GM21367 (cell line): ENCODE data around the gene DACT2.
"Not testable (repeated sequence)": the region's sequence is repeated elsewhere in the genome, so short reads cannot be mapped to it uniquely, and the experiment has no call there.

Experiments used
- ATAC-seq: cut with Tn5 transposase; IDR thresholded peaks from one replicate; pipeline ENCODE4 v1.9.1; 2021; ENCODE audit not compliant: unreplicated experiment

DACT2 gene

DNA sequence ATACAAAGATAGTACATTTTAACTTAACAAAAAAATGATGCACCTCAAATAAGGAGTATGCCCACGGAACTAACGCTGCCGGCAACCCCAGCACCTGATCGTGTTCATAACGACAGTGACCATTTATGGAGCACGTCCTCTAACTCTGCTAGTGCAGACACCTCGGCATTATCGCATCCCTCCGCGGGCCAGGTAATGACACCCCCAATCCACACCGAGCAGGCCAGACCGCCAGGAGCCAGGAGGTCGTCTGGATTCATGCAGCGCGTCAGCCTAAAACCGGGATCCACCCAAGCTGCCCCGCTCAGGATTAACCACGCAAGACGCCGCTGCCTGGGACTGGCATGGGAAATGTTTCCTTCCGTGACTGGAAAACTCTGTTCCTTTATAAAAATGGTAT is 34.1 kb downstream of the DACT2 start:
- ATAC-seq, result no peak

DNA sequence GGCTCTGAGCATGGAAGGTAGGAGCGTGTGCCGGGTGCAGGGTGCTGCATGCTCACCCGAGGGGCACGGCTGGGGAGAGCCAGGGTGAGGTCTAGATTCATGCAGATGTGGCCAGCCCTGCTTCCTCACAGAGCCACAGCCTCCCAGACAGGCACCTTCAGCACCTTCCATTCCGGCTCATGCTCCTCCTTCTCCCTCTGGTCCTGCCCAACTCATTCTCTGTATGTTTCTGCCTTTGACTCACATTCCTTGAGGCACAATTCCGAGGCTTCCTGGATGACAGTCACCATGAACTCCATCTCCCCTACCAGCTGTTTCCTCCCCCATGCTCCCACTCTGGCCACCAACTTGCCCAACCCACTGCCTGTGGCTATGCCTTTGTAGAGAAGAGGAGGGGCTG is 35.4 kb downstream of the DACT2 start:
- ATAC-seq, result no peak

DNA sequence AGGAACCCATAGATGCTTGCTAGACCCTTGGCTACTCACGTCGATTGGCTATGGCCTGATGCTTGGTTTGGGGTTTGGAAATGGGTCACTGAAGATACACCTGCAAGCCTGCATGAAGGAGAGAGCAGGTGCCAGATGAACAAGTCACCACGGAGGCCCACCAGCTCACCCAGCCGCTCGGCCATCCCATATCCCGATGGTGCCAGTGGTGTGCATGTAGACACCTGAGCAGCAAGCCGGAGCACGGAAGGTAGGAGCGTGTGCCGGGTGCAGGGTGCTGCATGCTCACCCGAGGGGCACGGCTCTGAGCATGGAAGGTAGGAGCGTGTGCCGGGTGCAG is 35.9 kb downstream of the DACT2 start:
- ATAC-seq, result no peak

DNA sequence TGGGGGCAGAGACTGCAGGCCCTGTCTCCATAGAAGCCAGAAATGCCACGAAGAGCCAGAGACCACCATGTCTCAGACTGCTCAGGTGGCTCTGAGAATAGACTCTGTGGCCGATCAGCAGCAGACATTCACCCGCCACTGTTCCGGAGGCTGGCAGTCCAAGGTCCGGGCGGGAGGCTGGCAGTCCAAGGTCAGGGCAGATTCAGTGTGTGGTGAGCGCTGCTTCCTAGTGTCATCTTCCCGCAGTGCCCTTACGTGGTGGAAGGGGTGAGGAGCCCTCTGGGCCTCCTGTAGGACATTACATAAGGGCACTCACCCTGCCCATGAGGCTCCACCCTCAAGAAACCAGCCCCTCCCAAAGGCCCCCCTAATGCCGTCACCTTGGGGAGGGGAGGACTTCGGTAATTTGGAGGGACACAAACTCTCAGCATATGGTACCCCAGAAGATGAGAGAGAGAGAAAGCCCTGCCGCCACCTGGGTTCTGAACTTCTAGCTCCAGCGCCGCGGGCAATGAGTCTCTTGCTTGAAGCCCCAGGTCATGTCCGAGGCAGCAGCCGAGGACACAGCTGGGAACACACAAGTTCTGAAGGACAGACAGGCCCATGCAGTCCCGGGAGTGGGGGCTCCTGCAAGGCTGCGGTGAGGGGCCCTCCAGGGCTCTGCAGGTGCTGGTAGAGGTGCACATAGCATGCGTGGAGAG is 36.4 kb downstream of the DACT2 start:
- no peak for ATAC-seq

DNA sequence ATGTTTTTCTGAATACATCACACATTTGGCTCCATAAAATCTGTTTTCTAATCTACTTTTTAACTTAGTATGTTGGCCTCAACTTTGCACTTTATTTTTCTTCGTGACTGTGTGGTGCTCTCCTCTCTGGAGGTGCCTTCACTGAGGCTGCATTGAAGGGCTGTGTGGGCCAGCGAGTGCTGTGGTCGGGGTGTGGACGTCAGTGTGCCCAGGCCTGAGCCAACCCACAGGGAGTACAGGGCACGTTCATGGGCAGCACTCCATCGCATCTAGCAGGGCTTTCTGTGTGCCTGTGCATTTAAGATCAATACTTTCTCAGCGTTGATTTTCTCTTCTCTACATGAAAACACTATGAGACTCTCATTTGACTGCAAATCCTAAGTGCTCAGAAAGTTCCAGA is 37.8 kb downstream of the DACT2 start:
- ATAC-seq, result no peak

DNA sequence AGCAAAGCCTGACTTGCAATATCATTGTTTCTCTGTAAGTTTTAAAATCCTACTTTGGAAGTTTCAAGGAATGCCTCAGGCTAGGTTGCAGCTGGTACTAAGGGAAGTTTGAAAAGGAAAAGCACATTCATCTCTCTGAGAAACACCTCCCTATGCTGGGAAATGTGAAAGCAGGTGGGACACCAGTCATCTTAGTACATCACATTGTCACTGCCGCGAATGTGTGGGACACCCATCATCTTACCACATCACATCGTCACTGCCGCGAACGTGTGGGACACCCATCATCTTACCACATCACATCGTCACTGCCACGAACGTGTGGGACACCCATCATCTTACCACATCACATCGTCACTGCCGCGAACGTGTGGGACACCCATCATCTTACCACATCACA is 38.3 kb downstream of the DACT2 start:
- ATAC-seq, result not testable (repeated sequence)

DNA sequence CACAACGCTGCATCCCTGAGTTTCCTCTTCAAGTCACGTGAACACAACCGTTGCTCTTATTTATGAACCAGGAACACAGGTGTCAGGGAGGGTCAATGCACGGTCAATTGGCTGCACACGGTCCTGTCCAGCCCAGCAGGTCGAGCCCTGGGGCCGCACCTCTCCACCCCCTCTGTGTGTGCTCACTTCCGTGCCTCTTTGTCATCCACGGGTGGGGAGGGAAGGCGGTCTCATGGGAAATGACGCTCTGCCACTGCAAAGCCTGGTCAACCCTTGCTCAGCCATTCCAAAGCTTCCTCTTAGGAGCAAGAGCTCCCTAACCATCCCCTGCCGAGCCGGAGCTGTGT is 38.7 kb downstream of the DACT2 start:
- ATAC-seq, result no peak

DNA sequence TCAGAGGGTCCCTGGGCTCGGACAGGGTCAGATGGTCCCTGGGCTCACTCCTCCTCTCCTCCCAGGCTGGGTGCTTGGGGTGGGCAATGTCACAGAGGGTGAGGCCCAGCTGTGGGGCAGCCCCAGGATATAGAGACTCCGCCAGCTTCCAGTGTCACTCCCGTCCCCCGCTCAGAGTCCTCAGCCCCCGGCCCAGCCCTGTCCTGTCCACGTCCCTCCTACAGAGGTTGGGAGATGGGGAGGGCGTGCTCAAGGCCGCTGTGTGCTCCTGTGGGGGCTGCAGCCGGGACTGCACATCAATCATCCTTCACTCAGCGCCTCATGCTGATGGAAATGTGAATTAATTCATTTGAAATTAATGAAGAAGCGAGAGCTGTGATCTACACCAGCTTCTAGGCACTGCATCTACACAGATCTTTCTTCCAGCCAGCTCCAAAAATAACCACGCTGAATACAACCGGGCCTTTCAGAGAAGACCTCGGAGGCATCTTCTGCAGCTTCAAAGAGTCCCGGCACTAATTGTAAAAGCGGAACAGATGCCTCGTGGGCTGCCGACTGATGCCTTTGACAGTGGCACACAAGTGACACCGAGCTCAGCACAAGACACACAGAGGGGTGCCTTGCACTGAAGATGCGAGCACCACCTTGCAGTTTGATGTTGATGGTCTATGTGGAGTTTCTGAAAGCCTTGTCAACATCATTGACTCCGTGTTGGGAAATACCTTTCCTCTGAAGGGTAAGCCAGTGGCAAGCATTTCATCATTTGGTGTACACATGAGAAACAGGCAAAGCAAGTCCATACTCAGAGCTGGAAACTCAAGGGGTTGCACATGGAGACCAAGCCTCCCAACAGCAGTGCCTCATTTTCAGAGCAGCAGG is 39.3 kb downstream of the DACT2 start:
- no peak for ATAC-seq

DNA sequence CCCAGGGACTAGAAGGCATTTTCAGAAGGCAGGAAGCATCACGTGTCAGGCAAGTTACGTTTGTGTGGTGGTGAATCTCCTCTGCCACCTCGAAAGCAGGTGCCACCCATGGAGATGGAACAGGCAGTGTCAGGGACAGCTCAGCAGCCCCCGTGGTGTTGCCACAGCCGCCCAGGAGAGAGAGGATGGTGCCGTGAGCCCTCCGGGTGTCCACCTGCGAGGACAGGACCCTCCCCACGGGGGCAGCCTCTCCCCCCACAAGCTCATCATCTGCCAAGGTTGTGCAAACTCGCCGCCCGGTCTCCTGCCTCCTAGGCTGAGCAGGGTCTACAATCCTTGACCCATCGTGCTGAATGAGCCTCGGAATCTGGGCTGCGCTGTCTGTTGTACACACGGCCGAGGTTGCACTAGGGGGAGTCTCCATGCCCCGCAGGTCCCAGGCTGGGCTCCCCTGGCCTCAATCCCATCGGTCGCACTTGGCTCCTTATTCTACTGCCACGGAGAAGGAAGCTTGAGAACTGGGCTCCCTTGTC is 40.1 kb downstream of the DACT2 start:
- no peak for ATAC-seq

DNA sequence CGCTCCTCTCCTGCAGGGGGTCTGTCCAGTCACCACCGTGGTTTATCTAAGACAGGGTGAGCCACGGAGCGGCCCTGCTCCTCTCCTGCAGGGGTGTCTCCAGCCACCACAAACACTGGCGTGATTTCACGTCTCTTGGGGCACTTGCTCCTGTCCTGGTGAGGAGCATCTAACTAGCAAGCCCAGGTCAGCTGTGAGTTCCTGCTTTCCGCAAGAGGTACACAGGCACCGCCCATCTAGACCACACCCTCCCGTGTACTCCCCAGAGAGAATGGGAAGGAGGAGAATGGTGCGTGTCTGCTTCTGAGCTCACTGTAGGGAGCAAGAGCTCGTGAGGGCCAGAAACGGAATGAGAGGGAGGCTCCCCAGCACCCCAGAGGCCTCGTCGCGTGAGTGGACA is 40.7 kb downstream of the DACT2 start:
- ATAC-seq, result no peak

DNA sequence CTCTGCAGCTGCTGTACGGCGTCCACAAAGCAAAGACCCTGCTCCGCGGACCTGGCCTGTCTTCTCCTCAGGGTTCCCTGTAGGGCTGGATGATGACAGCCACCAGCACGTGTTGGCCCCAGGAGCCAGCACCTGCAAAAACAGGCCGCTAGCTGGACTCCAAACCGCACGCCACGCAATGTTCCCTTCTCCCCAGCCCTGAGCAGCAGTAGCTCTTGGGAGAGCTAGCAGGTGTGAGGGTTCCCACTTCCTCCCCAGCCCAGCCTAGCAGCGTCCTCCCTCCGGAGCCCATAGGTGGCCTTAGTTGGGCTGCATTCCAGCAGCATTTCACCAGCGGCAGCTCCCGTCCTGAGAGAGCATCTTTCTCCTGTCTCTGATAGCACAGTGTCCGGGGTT is 42.3 kb downstream of the DACT2 start:
- ATAC-seq, result no peak

DNA sequence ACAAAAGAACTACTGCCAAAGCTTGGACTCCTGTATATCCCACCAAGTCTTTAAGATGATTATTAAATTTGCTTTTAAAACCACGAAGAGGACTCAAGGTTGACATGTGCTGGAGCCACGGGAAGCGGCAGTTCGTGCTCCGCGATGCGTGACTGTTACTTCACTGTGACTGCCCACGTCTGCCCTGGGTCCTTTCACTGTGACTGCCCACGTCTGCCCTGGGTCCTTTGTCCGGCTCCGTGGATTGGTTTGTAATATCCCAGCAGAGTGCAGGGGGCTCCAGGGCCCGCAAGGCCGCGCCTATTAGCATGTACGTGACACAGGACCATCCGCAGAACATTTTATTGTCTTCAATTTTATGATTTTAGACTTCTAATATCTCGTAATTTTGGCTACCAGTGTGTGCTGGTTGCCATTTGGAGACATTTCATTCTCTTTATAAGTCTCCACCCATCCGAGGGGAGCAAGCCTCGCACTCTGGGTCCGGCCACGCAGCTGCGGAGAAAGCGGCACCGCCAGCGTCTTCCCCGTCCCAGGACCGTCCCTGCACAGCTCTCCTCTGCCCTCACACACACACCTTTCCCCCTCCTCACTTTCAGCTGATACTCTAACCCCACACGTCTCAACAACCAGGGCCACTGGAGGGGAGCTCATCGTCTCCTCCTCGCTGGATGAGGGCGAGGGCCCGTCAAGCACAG is 42.9 kb downstream of the DACT2 start:
- no peak for ATAC-seq

DNA sequence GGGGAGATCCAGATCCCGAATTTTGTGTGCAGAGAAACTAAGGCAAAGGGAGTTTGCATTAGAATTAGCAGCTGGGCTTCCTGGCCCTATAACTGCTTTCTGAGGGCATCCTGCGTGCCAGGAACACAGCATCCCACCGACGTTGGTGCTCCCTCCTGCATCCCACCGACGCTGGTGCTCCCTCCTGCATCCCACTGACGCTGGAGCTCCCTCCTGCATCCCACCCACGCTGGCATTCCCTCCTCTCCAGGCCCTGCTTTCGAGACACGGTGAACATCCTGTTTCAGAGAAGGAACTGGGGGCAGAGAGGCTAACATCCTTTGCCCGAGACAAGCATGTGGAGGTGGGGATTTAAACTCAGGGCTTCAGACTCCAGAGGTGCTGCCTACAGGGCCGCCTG is 44.4 kb downstream of the DACT2 start:
- ATAC-seq, result no peak

DNA sequence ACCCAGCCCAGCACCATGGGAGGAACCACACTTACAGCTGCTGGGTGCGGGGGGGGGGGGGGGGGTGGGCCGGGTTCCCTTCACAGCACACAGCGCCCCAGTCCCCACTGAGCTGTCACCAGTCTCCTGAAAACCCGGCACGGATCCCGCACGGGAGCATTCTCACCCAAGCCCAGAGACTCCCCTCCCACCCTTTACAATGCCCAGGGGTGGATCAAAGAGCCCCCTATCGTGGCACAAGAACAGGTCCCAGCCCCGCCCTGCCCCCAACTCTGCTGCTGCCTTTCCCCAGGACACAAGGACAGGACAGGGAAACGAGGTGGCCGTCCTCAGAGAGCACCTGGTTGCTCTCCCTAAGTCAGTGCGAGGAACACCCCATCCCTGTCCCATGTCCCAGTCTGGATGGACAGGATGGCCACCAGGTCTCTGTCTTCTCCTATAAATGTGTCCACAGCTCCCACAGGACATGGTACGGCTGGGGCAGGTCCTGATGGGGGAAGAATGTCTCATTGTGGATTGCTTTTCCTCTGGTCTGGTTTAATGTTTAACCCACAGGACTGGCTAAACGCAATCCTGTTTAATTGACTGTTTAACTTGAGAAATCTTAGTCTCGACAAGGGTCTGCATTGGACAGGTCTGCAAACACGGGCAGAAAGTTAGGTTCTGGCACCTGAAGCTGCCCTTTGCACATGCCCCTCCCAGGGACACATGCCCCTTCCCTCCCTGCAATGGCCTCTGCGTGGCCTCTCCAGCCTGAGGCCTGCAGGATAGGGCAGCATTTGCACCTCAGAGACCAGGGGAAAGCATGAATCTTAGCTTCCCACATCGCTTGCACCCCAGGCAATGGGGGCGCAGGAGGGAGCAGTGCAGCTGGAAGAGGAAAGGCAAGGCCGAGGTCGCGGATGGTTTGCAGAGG is 45.3 kb downstream of the DACT2 start:
- no peak for ATAC-seq

DNA sequence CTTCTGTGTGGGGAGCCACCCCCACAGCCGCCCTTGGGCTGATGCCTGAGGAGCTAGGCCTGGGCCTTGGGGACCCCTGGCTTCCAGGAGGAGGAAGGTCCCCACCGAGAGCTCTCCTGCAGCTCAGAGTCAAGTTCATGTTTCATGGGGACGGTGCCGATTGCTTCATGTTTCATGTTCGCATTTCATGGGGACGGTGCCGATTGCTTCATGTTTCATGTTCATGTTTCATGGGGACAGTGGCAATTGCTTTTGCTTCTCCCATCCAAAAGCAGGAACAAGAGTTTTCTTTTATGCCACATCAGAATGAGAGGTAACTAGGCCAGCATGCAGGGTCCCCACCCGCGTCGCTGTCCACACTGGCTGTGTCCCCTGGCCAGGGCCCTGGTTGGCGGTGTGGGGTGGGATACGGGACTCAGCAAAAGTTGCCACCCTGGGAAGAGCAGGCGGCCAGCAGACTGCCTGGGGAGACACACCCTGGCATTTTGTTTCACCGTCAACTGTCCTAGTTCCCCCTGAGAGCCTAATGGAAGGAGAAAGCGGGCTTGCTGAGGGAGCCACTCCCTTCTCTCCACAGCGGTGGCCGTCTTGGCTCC is 46.0 kb downstream of the DACT2 start:
- ATAC-seq, result no peak

DNA sequence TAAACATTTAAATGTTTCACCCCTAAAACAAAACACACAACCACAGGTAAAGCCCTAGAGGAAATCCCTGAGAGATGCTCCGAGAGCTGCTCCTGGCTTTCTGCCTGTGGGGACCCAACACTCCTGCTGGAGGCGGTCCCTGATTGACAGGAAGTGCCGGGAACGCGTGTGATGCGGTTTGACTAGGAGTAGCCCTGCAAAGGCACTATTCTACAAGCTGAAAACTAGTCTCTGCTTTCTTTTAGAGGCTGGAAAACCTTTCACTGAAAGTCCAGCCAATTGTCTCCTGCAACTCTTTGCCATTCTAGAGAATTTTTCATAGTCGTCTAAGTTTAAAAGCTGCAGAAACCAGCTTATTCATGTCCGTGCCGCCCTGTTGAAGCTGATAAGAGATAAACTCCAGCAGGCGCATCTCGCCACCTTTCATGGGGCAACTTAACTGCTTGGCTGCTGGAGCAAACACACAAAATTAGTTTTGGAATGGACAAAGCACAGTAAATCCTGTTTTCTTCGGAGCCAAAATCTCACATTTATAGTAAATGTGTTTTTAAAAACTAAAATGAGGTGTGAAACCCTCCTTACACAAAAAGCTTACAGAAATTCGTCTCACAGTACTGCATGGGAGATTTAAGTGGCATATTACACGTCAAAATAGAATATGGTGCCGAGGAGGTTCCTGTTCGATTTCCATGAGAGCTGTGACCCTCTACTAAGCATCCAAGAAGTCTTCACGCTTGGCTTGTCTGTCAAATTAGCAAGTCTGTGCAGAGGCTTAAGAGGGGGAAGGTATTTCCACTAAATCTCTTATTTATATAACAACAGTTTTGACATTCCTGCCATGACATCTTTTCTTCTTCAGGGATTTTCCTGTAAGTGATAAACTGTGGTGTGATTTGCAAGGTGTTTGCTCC is 46.9 kb downstream of the DACT2 start:
- ATAC-seq, result no peak

DNA sequence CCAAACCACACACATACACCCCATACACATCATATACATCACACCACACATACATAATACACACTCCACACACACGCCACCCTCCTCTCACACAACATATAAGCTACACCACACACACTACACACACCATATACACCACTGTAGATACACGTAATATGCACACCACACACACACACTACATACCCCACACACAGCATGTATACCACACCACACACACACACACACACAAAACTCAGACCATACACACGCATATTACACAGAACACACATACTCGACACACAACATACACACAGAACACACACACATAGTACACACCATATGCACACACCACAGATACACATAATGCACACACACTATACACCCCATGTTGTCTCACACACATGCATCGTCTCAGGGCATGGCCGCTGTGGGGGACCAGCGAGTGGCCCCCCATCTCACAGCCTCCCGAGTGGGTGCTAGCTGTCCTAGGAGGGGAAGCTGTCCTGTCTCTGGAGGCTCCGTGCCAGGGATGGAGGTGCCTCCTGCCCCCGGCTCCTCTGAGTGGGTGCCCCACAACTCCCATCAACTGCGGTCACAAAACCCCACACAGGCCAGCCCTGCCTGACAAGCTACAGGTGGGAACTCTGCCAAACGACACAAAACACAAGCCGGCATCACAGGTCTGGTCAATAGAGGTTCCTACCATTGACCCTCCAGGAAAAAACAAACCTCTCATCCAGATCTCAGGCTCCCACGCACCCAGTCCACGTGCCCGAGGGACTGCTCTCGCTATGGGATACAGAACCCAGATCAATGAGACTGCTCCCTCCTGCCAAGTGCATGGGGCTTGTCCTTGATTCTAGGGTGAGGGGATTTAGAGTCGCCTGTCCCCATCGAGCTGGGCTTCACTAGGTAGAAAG is 49.1 kb downstream of the DACT2 start:
- no peak for ATAC-seq

DNA sequence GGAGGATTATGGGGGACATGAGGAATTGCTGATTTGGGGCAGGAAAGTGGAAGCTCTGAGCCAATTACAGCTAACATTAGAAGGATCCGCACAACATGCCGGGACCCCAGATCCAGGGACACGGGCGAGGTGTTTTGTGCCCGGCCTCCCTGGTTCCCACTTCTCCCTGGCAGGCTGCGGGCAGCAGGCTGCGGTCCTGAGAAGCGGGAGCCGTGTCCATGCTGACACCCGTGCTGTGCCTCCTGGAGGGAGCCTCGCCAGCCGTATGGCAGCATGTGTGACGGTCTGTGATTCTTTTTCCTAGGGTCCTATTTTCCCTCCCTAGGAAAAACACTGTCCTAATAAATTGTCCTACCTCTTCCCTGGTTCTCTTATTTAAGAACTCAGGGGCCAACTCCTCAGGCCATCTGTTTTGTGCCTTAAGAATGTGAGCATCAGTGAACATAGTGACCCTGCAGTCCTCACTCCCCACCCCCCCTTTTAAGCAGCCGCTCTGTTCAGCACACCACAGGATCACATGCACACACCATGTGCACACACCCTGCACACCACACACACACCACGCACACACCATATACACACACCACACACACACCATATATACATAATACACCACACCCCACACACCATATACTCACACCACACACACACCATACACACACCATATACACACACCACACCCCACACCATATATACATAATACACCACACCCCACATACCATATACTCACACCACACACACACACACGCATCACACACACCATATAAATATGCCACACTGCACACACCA is 49.9 kb downstream of the DACT2 start:
- ATAC-seq, result no peak
